ENCODE data around the gene CHST11. TPM values are rescaled to one million over a fixed set of nuclear protein-coding genes. Genes with fewer than 3 reads are reported as not detected.

CHST11 gene
- total and polyA plus RNA-seq, 4 donors: 0.57 to 11.1 (median 3.7) TPM

- WGBS: 79% methylated on average over 3 of the region's 3 CpGs
- Histone ChIP-seq H3K9me3 (ENCODE audit: control insufficient read depth in 4 of 4, low read length in 3 of 4) (no peaks in the 10 kb centered on the region), H3K27ac (ENCODE audit: low read depth in 1 of 2, low read length in 2 of 2) (no peak overlapping the region), H3K27me3 (ENCODE audit: control insufficient read depth in 4 of 4, insufficient read depth in 4 of 4, low read length in 3 of 4) (no peaks in the 10 kb centered on the region), H3K36me3 (ENCODE audit: control insufficient read depth in 4 of 4, insufficient read depth in 3 of 4, low read depth in 1 of 4, low read length in 3 of 4) (no peaks in the 10 kb centered on the region), H3K9ac (ENCODE audit: low read depth in 1 of 2, low read length in 2 of 2) (no peak overlapping the region), H3K4me3 (ENCODE audit: low read depth in 1 of 3, low read length in 3 of 3) (no peak overlapping the region), H3K4me1 (ENCODE audit: control insufficient read depth in 4 of 4, insufficient read depth in 4 of 4, low read length in 3 of 4) (no peaks in the 10 kb centered on the region)
- DNase-seq (ENCODE audit: low spot score): no peak
- TF ChIP-seq RAD21 (IDR thresholded peaks at IDR 0.05): peak; percentile 71 to 73
- TF ChIP-seq CTCF (IDR thresholded peaks at IDR 0.05; ENCODE audit: low read depth, low read length, missing input control): peak; percentile 32
- TF ChIP-seq REST (IDR thresholded peaks at IDR 0.05): no peak
Observed at GRCh38 chr12:104680070-104680469, 223.3 kb downstream of the CHST11 start.

- H3K36me3 ChIP-seq (ENCODE audit: control insufficient read depth in 4 of 4, insufficient read depth in 3 of 4, low read depth in 1 of 4, low read length in 3 of 4): no peaks in the 10 kb centered on the region
Observed at GRCh38 chr12:104680491-104680890, 223.7 kb downstream of the CHST11 start.

More at GRCh38 chr12:104680491-104680890, 223.7 kb downstream of the CHST11 start:
- no peak overlapping the region for H3K4me3 ChIP-seq (ENCODE audit: low read depth in 1 of 3, low read length in 3 of 3)
- TF ChIP-seq CTCF (IDR thresholded peaks at IDR 0.05; ENCODE audit: low read depth, low read length, missing input control) (no peak), RAD21 (IDR thresholded peaks at IDR 0.05) (no peak), NR2F2 (IDR thresholded peaks at IDR 0.05) (no peak), JUND (IDR thresholded peaks at IDR 0.05) (no peak), RXRA (IDR thresholded peaks at IDR 0.05) (no peak), FOXA1 (IDR thresholded peaks at IDR 0.05) (no peak), SP1 (IDR thresholded peaks at IDR 0.05) (no peak), YY1 (IDR thresholded peaks at IDR 0.05) (no peak), TAF1 (conservative IDR thresholded peaks at IDR 0.05) (no peak), ATF3 (IDR thresholded peaks at IDR 0.05) (no peak), ZBTB33 (IDR thresholded peaks at IDR 0.05) (no peak), MAX (IDR thresholded peaks at IDR 0.05) (no peak), HNF4A (conservative IDR thresholded peaks at IDR 0.05) (no peak), HNF4G (IDR thresholded peaks at IDR 0.05) (no peak)
- no peaks in the 10 kb centered on the region for H3K4me1 ChIP-seq (ENCODE audit: control insufficient read depth in 4 of 4, insufficient read depth in 4 of 4, low read length in 3 of 4)
- WGBS: 70% methylated on average over 5 of the region's 5 CpGs
- no peak for DNase-seq (ENCODE audit: low spot score)
- no peaks in the 10 kb centered on the region for H3K27me3 ChIP-seq (ENCODE audit: control insufficient read depth in 4 of 4, insufficient read depth in 4 of 4, low read length in 3 of 4)
- no peaks in the 10 kb centered on the region for H3K9me3 ChIP-seq (ENCODE audit: control insufficient read depth in 4 of 4, low read length in 3 of 4)
- no peak overlapping the region for H3K9ac ChIP-seq (ENCODE audit: low read depth in 1 of 2, low read length in 2 of 2)
- no peak overlapping the region for H3K27ac ChIP-seq (ENCODE audit: low read depth in 1 of 2, low read length in 2 of 2)

Data from liver (tissue), 9 donors.